Measurements from ENCODE around the gene POU2AF1. TPM values are rescaled to one million over a fixed set of nuclear protein-coding genes. Genes with fewer than 3 reads are reported as not detected.

POU2AF1 gene
- total and polyA plus RNA-seq, 2 experiments from 2014 or later = not detected

- H3K4me1 Mint-ChIP-seq = peaks cover 8% of the 10 kb centered on the region; the same call in 2 of the 3 replicates
- H3K4me2 ChIP-seq = no peak overlapping the region
- no peak overlapping the region for H2AFZ ChIP-seq
- H3K27ac Mint-ChIP-seq = no peak overlapping the region
- H3K9me3 Mint-ChIP-seq = no peaks in the 10 kb centered on the region
- H3K4me3 Mint-ChIP-seq = no peak overlapping the region
- H3K9me2 ChIP-seq (ENCODE audit: insufficient read depth) = peaks cover 8% of the 10 kb centered on the region
- H3K27me3 ChIP-seq (ENCODE audit: insufficient read depth) = no peaks in the 10 kb centered on the region
- H3K36me3 ChIP-seq (ENCODE audit: insufficient read depth) = no peaks in the 10 kb centered on the region
- no peaks in the 10 kb centered on the region; the same call in none of the 2 replicates for H3K4me1 ChIP-seq (ENCODE audit: insufficient read depth)
- H3K79me2 ChIP-seq (replicated peaks; ENCODE audit: insufficient read depth) = no peaks in the 10 kb centered on the region
- H3K27ac ChIP-seq (ENCODE audit: low read depth) = no peak overlapping the region
- DNase-seq (ENCODE audit: low spot score) (no peak), ATAC-seq (no peak)
- no peaks in the 10 kb centered on the region for H3K36me3 Mint-ChIP-seq (ENCODE audit: low read depth)
- no peaks in the 10 kb centered on the region for H3F3A ChIP-seq (replicated peaks; ENCODE audit: low read depth)
- no peaks in the 10 kb centered on the region for H4K20me1 ChIP-seq (replicated peaks; ENCODE audit: insufficient read depth)
- no peak overlapping the region for H3K4me3 ChIP-seq
- TF ChIP-seq EZH2 (IDR thresholded peaks at IDR 0.05; ENCODE audit: low read depth, unreplicated experiment) (no peak), CTCF (conservative IDR thresholded peaks at IDR 0.05; ENCODE audit: low read depth in 2 of 2) (no peak), EZH2phosphoT487 (IDR thresholded peaks at IDR 0.05; ENCODE audit: unreplicated experiment) (no peak), JUNB (IDR thresholded peaks at IDR 0.05; ENCODE audit: unreplicated experiment) (no peak)
- H3K27me3 Mint-ChIP-seq (ENCODE audit: insufficient read depth, low read depth, poor library complexity) = peaks cover 2% of the 10 kb centered on the region
These were observed 56.5 kb downstream of the POU2AF1 start for GRCh38 chr11:111322534-111322933.

GRCh38 chr11:111320728-111321568, 58.1 kb downstream of the POU2AF1 start:
- no peaks in the 10 kb centered on the region; the same call in none of the 2 replicates for H3K4me1 ChIP-seq (ENCODE audit: insufficient read depth)
- H2AFZ ChIP-seq = peak overlapping the region; percentile 47
- H3K9me2 ChIP-seq (ENCODE audit: insufficient read depth) = peaks cover 8% of the 10 kb centered on the region
- no peak overlapping the region for H3K4me2 ChIP-seq
- H3K36me3 Mint-ChIP-seq (ENCODE audit: low read depth) = no peaks in the 10 kb centered on the region
- no peak overlapping the region for H3K4me3 ChIP-seq
- no peak for ATAC-seq
- DNase-seq (ENCODE audit: low spot score) = peak; percentile 27
- H3K36me3 ChIP-seq (ENCODE audit: insufficient read depth) = no peaks in the 10 kb centered on the region
- no peaks in the 10 kb centered on the region for H3F3A ChIP-seq (replicated peaks; ENCODE audit: low read depth)
- H4K20me1 ChIP-seq (replicated peaks; ENCODE audit: insufficient read depth) = no peaks in the 10 kb centered on the region
- H3K27me3 ChIP-seq (ENCODE audit: insufficient read depth) = no peaks in the 10 kb centered on the region
- no peaks in the 10 kb centered on the region for H3K79me2 ChIP-seq (replicated peaks; ENCODE audit: insufficient read depth)
- H3K4me1 Mint-ChIP-seq = peaks cover 8% of the 10 kb centered on the region; the same call in 2 of the 3 replicates
- no peaks in the 10 kb centered on the region for H3K9me3 Mint-ChIP-seq
- peaks cover 2% of the 10 kb centered on the region for H3K27me3 Mint-ChIP-seq (ENCODE audit: insufficient read depth, low read depth, poor library complexity)
- peak overlapping the region; percentile 52 for H3K27ac ChIP-seq (ENCODE audit: low read depth)
- H3K4me3 Mint-ChIP-seq = no peak overlapping the region
- H3K27ac Mint-ChIP-seq = 0 out of 2 replicates have a peak overlapping the region, but pooled peaks have one; percentile 6
- TF ChIP-seq EZH2phosphoT487 (IDR thresholded peaks at IDR 0.05; ENCODE audit: unreplicated experiment) (no peak), ZNF114 (CRISPR knock-in tag; IDR thresholded peaks at IDR 0.05) (no peak), CREB1 (CRISPR knock-in tag; IDR thresholded peaks at IDR 0.05; ENCODE audit: low read depth) (no peak), ETS1 (IDR thresholded peaks at IDR 0.05) (no peak), POLR2AphosphoS5 (IDR thresholded peaks at IDR 0.05; ENCODE audit: low read depth) (no peak), EZH2 (IDR thresholded peaks at IDR 0.05; ENCODE audit: low read depth, unreplicated experiment) (no peak), REST (IDR thresholded peaks at IDR 0.05; ENCODE audit: unreplicated experiment) (no peak)

Data from GM23338 (cell line).